Stimulated activated CD8-positive, alpha-beta memory T cell treated with anti-CD3 and anti-CD28 coated beads, Interleukin-12 subunit alpha, Interleukin-12 subunit beta, amount 100 ng/mL, for 4 hours (primary cell): ENCODE results near the gene HINFP.
"Not testable (repeated sequence)": the region's sequence is repeated elsewhere in the genome, so short reads cannot be mapped to it uniquely, and the experiment has no call there.

Experiments
- DNase-seq: peaks from one replicate; pipeline ENCODE4 v3.0.0-alpha.2; 2020; ENCODE audit warnings: low read depth

Gene HINFP

DNA sequence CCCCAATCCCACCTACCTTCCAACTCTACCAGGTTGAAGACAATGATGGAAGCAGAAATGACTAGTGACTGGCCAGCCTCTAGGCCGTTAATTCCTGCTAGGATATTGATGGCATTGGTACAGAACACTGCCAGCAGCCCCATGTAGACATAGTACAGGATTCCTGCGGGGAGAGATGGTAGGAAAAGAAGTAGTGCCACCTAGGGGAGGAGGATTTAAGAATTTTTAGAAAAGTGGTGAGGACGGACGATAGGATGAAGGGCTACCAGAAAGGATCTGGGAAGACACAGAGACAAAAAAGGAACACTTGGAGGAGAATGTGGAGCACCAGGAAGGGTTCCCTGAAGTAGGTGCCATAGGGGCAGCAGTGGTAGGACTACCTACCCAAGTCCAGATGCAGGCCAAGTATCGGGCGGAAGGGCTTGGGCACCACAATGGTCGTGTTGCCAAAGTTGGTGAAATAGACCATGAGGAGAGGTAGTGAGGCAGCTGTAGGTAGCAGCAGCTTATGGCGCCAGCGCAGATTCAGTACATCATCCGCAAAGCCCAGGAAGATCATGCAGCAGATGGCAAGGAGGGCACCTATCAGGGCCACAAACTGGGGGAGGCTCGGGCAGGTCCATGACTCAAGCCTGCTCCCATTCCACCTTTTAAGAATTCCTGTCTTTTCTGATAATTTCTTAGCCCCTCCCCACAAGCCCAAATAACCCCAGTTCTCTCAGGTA lies 21.0 kb upstream of the HINFP start:
- no peak for DNase-seq

GRCh38 chr11:119100994-119101758 lies 20.2 kb upstream of the HINFP start:
- DNase-seq, result no peak

DNA sequence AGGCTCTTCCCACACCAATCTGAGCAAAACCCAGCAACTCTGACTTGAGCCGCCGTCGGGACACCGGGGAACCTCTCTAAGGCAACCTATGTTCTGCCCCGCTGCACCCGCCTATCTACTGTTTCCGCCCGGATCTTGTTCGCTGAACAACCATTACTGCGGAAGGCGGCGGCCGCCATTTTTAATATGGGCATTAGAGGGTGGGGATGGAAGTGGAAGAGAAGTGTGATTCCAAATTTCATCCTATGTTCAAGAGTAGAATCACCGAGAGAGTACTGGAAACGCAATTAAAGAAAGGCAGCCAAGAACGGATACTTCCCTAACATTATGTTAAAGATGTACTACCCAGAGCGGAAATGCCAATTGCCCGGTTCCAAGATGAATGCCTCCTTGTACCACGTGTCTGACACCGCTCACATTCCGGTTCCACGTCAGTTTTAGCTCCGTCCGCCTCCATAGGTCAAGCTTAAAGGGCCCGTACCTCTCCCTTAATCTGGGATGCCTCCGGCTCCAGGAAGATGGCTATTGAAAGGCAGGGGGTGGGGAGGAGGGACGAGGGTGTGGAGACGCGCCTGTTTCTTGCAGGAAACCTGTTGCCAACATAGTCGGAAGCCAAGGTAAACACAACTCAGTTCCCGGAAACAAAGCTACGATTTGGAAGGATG lies 19.5 kb upstream of the HINFP start, which contains the start of gene DPAGT1:
DPAGT1 (minus strand) TSS at position 95 of the 665 bp plus-strand sequence. CDS start 198 bp downstream, outside the sequence.
- DNase-seq, result peak; percentile 69

- not testable (repeated sequence) for DNase-seq
Observed at GRCh38 chr11:119103161-119103664, 18.2 kb upstream of the HINFP start.

DNA sequence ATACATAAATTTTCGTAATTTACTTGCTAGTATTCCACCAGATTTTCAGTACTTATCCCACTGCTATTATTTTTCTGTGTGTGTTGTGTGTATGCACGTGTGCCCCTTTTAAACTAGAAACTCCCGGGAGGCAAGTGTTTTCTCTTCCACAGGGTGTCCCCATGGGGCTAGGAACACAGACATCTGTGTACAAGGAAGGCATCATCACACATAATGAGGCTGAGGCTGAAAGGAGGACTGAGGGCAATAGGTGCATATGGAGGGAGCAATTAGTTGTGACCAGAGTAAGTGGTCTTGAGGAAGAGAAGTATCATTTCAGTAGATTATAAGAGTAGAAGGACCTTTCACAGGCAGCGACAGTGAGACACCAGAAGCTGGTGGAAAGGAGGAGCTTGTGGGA lies 17.6 kb upstream of the HINFP start:
- DNase-seq, result no peak

DNA sequence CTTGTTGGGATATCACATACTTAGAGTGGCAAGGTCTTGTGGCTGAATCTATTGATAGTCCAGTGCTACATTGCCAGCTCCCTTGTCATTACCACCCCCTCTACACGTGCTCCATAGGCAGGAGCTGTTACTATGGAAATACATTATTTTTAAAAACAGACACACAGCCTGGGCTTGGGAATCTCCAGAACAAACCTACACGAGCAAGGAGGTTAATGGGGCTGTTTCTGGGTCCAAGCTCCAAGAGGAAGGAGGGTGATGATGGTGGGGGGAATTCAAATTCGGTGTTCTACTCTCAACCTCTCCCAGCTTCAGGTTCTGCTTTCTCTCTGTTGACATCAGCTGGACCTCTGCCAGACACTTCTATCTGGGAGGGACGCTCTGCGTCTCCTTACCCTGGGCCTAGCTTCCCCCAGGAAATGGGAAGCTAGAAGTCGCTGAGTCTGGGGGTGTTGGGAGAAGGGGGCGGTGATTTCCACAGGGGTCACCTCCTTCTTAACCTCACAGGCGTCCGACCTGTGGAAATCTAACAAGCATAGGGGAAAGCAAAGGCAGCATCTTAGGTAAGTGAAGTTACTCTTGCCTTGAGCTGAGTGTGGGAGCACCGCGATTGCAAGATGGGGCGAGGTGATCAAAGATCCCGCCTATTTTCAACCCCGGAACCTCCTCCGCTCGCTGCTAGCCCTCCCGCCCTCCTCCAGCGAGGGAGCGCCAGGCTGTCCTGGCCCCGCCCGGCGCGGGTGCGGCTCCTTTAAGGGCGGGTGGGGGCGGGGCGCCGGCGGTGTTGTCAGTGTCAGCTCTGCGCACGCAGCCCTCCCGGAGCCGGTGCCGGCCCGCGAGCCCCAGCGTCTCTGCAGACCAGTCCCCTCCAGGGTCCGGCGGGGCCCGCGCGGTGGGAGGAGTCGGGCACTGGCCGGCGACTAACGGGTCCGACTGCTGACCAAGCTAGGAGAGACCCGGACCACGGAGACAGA lies 14.5 kb upstream of the HINFP start, which contains the start of gene C2CD2L:
C2CD2L (plus strand) TSS at position 781 of the 974 bp plus-strand sequence. CDS start 398 bp downstream, outside the sequence.
- peak; percentile 82 for DNase-seq

- no peak for DNase-seq
Observed at GRCh38 chr11:119107538-119108145, 13.7 kb upstream of the HINFP start.

GRCh38 chr11:119108146-119108856 lies 13.1 kb upstream of the HINFP start:
- no peak for DNase-seq

DNA sequence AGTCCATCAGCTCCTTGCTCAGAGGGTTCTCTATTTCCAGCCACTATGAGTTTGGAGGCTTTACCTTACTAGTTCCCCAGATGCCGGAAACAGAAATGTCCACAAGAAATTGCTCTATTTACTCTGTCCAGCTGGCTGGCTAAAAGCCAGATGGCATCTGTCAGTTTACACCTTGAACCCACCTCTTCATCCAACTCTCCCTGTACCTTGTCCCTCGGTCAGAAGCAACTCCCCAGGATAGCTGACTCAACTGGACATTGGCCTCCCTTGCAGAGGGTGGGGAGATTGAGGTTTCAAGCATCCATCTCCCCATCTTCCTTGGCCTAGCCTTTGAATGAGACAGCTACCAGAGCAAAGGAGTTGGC lies 12.5 kb upstream of the HINFP start:
- no peak for DNase-seq

GRCh38 chr11:119109843-119110242 lies 11.5 kb upstream of the HINFP start:
- no peak for DNase-seq

- DNase-seq, result no peak
Observed at GRCh38 chr11:119110439-119110838, 10.9 kb upstream of the HINFP start.

GRCh38 chr11:119111361-119111925 lies 9.9 kb upstream of the HINFP start:
- DNase-seq, result no peak

DNA sequence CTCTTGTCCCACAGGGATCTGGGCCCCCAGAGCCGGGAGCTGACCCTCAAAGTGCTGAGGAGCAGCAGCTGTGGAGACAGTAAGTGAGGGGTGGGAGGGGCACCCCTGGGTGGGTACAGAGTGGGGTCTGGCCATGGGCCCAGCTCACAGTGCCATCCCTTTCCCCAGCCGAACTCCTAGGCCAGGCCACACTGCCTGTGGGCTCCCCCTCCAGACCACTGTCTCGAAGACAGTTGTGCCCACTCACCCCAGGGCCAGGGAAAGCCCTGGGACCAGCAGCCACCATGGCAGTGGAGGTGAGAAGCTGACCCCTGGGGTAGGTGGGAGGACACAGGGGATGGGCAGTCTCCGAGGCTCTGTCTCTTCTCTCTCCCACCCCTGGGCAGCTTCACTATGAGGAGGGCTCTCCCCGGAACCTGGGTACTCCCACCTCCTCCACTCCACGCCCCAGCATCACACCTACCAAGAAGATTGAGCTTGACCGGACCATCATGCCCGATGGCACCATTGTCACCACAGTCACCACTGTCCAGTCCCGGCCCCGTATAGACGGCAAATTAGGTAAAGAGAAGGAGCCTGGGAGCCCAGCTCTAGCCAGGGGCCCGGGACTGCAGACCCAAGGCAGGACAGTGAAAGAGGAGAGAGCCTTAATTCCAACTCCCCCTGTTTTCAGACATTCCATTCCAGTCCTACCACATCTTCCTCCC lies 8.9 kb upstream of the HINFP start:
- no peak for DNase-seq

DNA sequence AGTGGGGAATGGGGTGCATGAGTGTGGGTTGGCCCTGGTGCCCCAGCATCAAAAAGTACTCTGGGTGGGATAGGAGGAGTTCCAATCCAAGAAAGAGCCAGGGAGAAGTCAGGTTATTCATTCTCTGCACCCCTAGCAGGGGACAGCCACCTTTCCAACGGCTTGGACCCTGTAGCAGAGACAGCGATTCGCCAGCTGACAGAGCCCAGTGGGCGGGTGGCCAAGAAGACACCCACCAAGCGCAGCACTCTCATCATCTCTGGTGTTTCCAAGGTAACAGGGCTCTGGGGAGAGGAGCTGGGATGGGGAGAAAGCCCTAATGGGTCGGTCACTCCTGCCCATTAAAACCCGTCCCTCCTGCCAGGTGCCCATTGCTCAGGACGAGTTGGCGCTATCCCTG lies 7.7 kb upstream of the HINFP start:
- no peak for DNase-seq

DNA sequence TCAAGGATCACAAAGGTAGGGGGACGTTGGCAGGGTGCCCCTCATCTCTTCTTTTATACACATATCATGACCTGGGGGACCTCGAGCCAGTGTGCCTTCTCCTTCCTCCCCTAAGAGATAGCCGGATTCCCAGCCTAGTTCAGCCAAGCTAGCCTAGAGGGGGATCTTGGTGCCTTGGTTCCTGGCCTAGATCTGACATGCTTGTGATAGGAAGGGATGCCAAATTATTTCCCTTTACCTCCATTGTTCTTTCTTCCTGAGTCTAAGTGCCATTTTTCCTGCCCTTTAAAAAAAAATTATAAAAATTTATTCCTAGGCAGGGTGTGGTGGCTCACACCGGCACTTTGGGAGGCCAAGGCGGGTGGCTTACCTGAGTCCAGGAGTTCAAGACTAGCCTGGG lies 7.0 kb upstream of the HINFP start:
- DNase-seq, result no peak

GRCh38 chr11:119115484-119116234 lies 5.7 kb upstream of the HINFP start:
- DNase-seq, result no peak

GRCh38 chr11:119116235-119116594 lies 5.2 kb upstream of the HINFP start:
- no peak for DNase-seq

DNA sequence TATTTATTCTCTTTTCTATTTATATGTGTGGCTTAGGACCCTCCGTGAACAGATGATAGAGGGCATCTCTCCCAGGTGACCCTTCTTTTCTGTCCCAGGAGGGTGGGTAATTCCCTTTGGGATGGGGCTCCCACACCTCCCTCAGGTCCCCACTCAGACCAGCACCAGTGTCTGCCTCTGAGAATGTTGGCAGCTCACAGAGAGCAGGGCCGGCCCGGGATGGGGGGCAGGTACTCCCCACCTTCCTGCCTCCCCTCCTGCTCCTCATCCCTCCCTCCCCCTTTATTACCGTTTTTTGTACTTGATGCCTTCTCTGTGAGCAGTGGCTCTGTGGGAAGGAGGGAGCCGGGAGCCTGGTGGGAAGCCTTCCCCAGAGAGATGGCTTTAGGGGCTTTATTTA lies 4.8 kb upstream of the HINFP start:
- DNase-seq, result no peak
